Posterior cingulate gyrus (tissue), 11 donors: ENCODE measurements around the gene ECI2.
"Not testable (repeated sequence)": the region's sequence is repeated elsewhere in the genome, so short reads cannot be mapped to it uniquely, and the experiment has no call there.

ENCODE experiments used
- DNase-seq, 10 donors: peaks; one replicate each; pipeline versions ENCODE4 v3.0.0 to v3.0.0-alpha.2; 2020 to 2021; ENCODE audit warnings: mixed read lengths in 3 of 10
- intact Hi-C: fragments of 100-400 bp; cut with DNase I; formaldehyde crosslinking; loops from one replicate; pipeline ENCODE4 v1.15.1; 2023

ECI2 gene

GRCh38 chr6:4107873-4108272, 27.5 kb downstream of the ECI2 start:
- intact Hi-C loops, result no loop called here
- DNase-seq, result no peak

GRCh38 chr6:4105980-4106536, 29.3 kb downstream of the ECI2 start:
- intact Hi-C loops, result no loop called here

GRCh38 chr6:4103929-4104328, 31.4 kb downstream of the ECI2 start:
- no peak for DNase-seq
- intact Hi-C loops, result no loop called here

More at GRCh38 chr6:4105980-4106536, 29.3 kb downstream of the ECI2 start:
- DNase-seq, result no peak

GRCh38 chr6:4102687-4103244, 32.6 kb downstream of the ECI2 start:
- no peak for DNase-seq
- intact Hi-C loops, result no loop called here

GRCh38 chr6:4101298-4101697, 34.1 kb downstream of the ECI2 start:
- no peak for DNase-seq
- intact Hi-C loops, result no loop called here

GRCh38 chr6:4100655-4101054, 34.7 kb downstream of the ECI2 start:
- intact Hi-C loops, result no loop called here
- DNase-seq, result no peak

- no peak for DNase-seq
- intact Hi-C loops, result no loop called here
Measured at GRCh38 chr6:4093288-4093687, 42.1 kb downstream of the ECI2 start.

- intact Hi-C loops, result no loop called here
- DNase-seq, result no peak
Measured at GRCh38 chr6:4091941-4092340, 43.4 kb downstream of the ECI2 start.

- intact Hi-C loops, result not testable (repeated sequence)
- peak in 1 of 10 donors; percentile 70 for DNase-seq
Measured at GRCh38 chr6:4090043-4090442, 45.3 kb downstream of the ECI2 start.

GRCh38 chr6:4088704-4089103, 46.7 kb downstream of the ECI2 start:
- no peak for DNase-seq

GRCh38 chr6:4085332-4085700, 50.1 kb downstream of the ECI2 start:
- intact Hi-C loops, result no loop called here
- DNase-seq, result no peak

More at GRCh38 chr6:4088704-4089103, 46.7 kb downstream of the ECI2 start:
- intact Hi-C loops, result no loop called here

- intact Hi-C loops, result no loop called here
- DNase-seq, result no peak
Measured at GRCh38 chr6:4084444-4085331, 50.7 kb downstream of the ECI2 start.

GRCh38 chr6:4078691-4079471, 56.5 kb downstream of the ECI2 start, which contains the start of gene FAM217A:
FAM217A (minus strand) TSS chr6:4079137; CDS start chr6:4077414, 1,723 bp downstream.
- DNase-seq, result no peak
- intact Hi-C loops, result no loop called here

- intact Hi-C loops, result no loop called here
- DNase-seq, result no peak
Measured at GRCh38 chr6:4074478-4075235, 60.7 kb downstream of the ECI2 start.

- intact Hi-C loops, result no loop called here
- DNase-seq, result no peak
Measured at GRCh38 chr6:4071330-4071729, 64.0 kb downstream of the ECI2 start.

GRCh38 chr6:4069199-4069598, 66.2 kb downstream of the ECI2 start:
- intact Hi-C loops, result no loop called here
- no peak for DNase-seq

GRCh38 chr6:4067673-4068072, 67.7 kb downstream of the ECI2 start:
- intact Hi-C loops, result no loop called here

GRCh38 chr6:4066029-4066755, 69.2 kb downstream of the ECI2 start:
- intact Hi-C loops, result no loop called here
- no peak for DNase-seq

More at GRCh38 chr6:4067673-4068072, 67.7 kb downstream of the ECI2 start:
- no peak for DNase-seq
